Fibroblast of mammary gland (primary cell): ENCODE data around the gene PRDM15.

Experiments used
- DNase-seq: peaks from one replicate; pipeline ENCODE4 v3.0.0-alpha.2; 2010; ENCODE audit warnings: low read depth
- H3K4me3 ChIP-seq: 2 replicates; pipeline ENCODE4 v1.5.1; 2011; ENCODE audit warnings: low read depth, mild to moderate bottlenecking, low read length, moderate library complexity; ENCODE audit not compliant: control insufficient read depth
- TF ChIP-seq, protein P1 (sequence below): conservative IDR thresholded peaks from 2 replicates; pipeline ENCODE4 v1.5.1; 2011; ENCODE audit warnings: low read depth, low read length, inconsistent platforms; ENCODE audit not compliant: control insufficient read depth, insufficient read depth

Gene PRDM15

DNA sequence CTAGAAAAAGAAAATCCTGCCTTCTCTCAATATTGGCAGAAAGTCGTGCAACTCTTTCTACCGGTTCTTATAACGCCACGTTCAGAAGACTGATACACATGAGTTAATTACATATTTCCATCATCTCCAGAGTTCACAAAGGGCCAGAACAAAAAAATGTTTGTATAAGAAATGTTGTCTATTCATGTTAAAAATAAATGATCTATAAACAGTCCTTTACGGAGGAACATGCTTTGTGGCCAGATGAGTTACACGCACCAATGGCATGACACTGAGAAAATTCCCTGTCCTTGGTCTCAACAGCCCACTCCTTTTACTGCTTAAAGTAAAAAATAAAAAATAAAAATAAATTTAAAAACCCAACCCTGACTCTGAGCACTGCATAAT is 45.2 kb upstream of the PRDM15 start:
- DNase-seq, result peak; percentile 70
- TF ChIP-seq, protein P1, sequence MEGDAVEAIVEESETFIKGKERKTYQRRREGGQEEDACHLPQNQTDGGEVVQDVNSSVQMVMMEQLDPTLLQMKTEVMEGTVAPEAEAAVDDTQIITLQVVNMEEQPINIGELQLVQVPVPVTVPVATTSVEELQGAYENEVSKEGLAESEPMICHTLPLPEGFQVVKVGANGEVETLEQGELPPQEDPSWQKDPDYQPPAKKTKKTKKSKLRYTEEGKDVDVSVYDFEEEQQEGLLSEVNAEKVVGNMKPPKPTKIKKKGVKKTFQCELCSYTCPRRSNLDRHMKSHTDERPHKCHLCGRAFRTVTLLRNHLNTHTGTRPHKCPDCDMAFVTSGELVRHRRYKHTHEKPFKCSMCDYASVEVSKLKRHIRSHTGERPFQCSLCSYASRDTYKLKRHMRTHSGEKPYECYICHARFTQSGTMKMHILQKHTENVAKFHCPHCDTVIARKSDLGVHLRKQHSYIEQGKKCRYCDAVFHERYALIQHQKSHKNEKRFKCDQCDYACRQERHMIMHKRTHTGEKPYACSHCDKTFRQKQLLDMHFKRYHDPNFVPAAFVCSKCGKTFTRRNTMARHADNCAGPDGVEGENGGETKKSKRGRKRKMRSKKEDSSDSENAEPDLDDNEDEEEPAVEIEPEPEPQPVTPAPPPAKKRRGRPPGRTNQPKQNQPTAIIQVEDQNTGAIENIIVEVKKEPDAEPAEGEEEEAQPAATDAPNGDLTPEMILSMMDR, result no peak
- no peak overlapping the region for H3K4me3 ChIP-seq

- DNase-seq, result peak; percentile 88
- H3K4me3 ChIP-seq, result peak overlapping the region; percentile 15
- TF ChIP-seq, protein P1, result no peak
Observed at GRCh38 chr21:41923631-41924367, 44.7 kb upstream of the PRDM15 start.

DNA sequence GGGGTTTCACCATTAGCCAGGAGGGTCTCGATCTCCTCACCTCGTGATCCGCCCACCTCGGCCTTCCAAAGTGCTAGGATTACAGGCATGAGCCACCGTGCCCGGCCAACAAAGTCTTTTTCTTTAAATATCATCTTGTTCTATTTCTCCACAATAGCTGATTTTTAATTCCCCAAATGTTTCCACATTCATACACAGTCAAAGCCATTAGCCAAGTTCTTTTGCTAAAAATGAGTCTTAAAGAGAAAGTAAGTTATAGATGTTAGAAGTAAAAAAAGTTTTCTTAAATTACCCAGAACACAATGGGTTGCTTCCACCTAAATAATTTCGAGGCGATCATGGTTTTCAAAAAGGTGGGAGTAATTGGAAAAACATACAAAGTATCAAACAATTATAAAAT is 44.0 kb upstream of the PRDM15 start:
- no peak overlapping the region for H3K4me3 ChIP-seq
- TF ChIP-seq, protein P1, result no peak
- DNase-seq, result no peak

DNA sequence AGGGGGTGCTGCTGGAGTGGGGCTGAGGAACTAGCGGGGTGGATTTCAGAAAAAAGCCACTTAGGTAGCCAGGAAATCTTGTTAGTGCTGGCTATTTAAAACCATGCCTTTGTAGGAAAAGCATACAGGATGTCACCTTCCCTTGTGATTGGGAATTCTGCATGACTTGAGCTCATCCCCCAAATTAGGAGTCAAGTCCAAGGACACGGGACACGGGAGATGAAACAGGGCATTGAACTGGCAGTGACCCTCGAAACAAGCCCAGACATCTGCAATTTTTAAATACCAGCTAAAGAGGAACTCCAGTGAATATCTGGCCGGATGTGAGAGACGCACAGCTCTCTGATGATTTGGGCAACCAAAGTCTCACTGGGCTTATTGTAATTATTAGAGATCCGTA is 41.9 kb upstream of the PRDM15 start:
- H3K4me3 ChIP-seq, result no peak overlapping the region
- no peak for DNase-seq
- TF ChIP-seq, protein P1, result no peak

DNA sequence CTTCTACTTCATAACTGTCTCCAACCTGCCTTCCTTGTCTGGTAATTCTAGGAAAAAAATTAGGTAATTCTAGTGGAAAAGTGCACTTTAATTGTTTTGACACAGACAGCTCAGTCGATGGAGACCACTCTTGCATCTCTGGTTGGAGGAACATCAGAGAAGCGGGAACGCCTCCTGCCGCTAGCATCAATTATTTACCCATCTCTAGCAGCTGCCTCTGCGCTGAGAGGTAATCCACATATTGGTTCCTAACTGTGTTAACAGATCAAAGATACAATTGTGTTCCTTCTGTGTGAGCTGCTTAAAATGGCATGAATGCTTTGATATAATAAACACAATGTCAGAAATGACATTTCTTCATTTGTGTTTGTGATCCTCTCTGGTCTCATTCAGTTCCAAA is 41.3 kb upstream of the PRDM15 start:
- TF ChIP-seq, protein P1, result no peak
- no peak for DNase-seq
- H3K4me3 ChIP-seq, result no peak overlapping the region

GRCh38 chr21:41919666-41920398 is 40.7 kb upstream of the PRDM15 start:
- TF ChIP-seq, protein P1, result no peak
- DNase-seq, result no peak

More at GRCh38 chr21:41919666-41920398, 40.7 kb upstream of the PRDM15 start:
- no peak overlapping the region for H3K4me3 ChIP-seq
